ENCODE measurements around the gene THADA. TPM values are rescaled to one million over a fixed set of nuclear protein-coding genes. Genes with fewer than 3 reads are reported as not detected.

Gene THADA
- total RNA-seq, 1 donor from 2014 or later = 29.3 TPM

- no peaks in the 10 kb centered on the region for H3K9me3 ChIP-seq (ENCODE audit: low read depth)
- no peak overlapping the region for H3K27ac ChIP-seq
- Mint-ChIP-seq H3K9me3 (no peaks in the 10 kb centered on the region), H3K27ac (no peak overlapping the region), H3K4me3 (no peak overlapping the region), H3K4me1 (peaks cover 11% of the 10 kb centered on the region), H3K36me3 (peaks cover 7% of the 10 kb centered on the region), H3K27me3 (ENCODE audit: insufficient read depth, low read depth) (no peaks in the 10 kb centered on the region)
- DNase-seq (ENCODE audit: low spot score) = no peak
- H3K27me3 ChIP-seq = no peaks in the 10 kb centered on the region
- no peaks in the 10 kb centered on the region for H3K36me3 ChIP-seq
- no peak overlapping the region for H3K4me3 ChIP-seq
- no peak overlapping the region for H2AFZ ChIP-seq (replicated peaks)
- peaks cover 9% of the 10 kb centered on the region for H3K4me1 ChIP-seq
- no peaks in the 10 kb centered on the region for H4K20me1 ChIP-seq (ENCODE audit: low read depth)
- no peak overlapping the region for H3K4me2 ChIP-seq
- TF ChIP-seq EZH2phosphoT487 (IDR thresholded peaks at IDR 0.05) (no peak), CTCF (IDR thresholded peaks at IDR 0.05) (no peak), EZH2 (IDR thresholded peaks at IDR 0.05) (no peak)
- H3K9ac ChIP-seq = no peak overlapping the region
- no peaks in the 10 kb centered on the region for H3K79me2 ChIP-seq (ENCODE audit: low read depth)
- no peaks in the 10 kb centered on the region for H3F3A ChIP-seq (ENCODE audit: low read depth)
Measured at GRCh38 chr2:43469713-43470112, 126.1 kb downstream of the THADA start.

DNA sequence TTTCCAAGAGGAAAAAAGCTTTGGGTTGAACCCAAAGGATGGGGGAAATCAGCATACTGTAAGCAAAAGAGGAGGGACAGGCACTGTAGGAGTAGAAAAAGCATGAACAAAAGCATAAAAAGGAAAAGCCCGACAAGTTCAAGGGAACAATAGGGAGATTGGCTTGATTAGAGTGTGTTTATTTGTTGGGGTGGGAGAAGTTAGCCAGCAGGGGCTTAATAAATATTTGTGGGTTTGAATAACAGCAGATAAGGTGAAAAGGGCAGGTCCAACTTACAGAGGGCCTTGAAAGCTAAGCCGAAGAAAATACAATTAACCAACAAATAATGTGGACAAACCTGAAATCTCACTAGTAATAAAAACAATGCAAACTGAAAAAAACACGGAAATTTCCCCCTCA, 126.7 kb downstream of the THADA start:
- Histone ChIP-seq H4K20me1 (ENCODE audit: low read depth) (no peaks in the 10 kb centered on the region), H3F3A (ENCODE audit: low read depth) (no peaks in the 10 kb centered on the region), H3K79me2 (ENCODE audit: low read depth) (no peaks in the 10 kb centered on the region), H3K4me1 (peaks cover 11% of the 10 kb centered on the region), H3K9ac (no peak overlapping the region), H3K36me3 (no peaks in the 10 kb centered on the region), H3K4me3 (no peak overlapping the region), H3K27ac (no peak overlapping the region), H3K27me3 (no peaks in the 10 kb centered on the region), H3K9me3 (ENCODE audit: low read depth) (no peaks in the 10 kb centered on the region), H3K4me2 (no peak overlapping the region), H2AFZ (replicated peaks) (no peak overlapping the region)
- Mint-ChIP-seq H3K9me3 (no peaks in the 10 kb centered on the region), H3K4me3 (no peak overlapping the region), H3K27ac (peak overlapping the region; percentile 68), H3K27me3 (ENCODE audit: insufficient read depth, low read depth) (no peaks in the 10 kb centered on the region), H3K36me3 (peaks cover 5% of the 10 kb centered on the region), H3K4me1 (peaks cover 15% of the 10 kb centered on the region)
- TF ChIP-seq EZH2 (IDR thresholded peaks at IDR 0.05) = no peak
- no peak for TF ChIP-seq CTCF (IDR thresholded peaks at IDR 0.05)
- no peak for TF ChIP-seq EZH2phosphoT487 (IDR thresholded peaks at IDR 0.05)
- DNase-seq (ENCODE audit: low spot score) = no peak

- H3K4me2 ChIP-seq = no peak overlapping the region
- H3K4me3 ChIP-seq = no peak overlapping the region
- H3K9ac ChIP-seq = no peak overlapping the region
- peaks cover 5% of the 10 kb centered on the region for H3K36me3 Mint-ChIP-seq
- H3F3A ChIP-seq (ENCODE audit: low read depth) = no peaks in the 10 kb centered on the region
- H4K20me1 ChIP-seq (ENCODE audit: low read depth) = no peaks in the 10 kb centered on the region
- DNase-seq (ENCODE audit: low spot score) = no peak
- H3K9me3 Mint-ChIP-seq = no peaks in the 10 kb centered on the region
- H3K4me1 ChIP-seq = peaks cover 11% of the 10 kb centered on the region
- H3K27ac ChIP-seq = no peak overlapping the region
- H3K27ac Mint-ChIP-seq = no peak overlapping the region
- no peak for TF ChIP-seq EZH2 (IDR thresholded peaks at IDR 0.05)
- no peak for TF ChIP-seq EZH2phosphoT487 (IDR thresholded peaks at IDR 0.05)
- TF ChIP-seq CTCF (IDR thresholded peaks at IDR 0.05) = no peak
- no peaks in the 10 kb centered on the region for H3K79me2 ChIP-seq (ENCODE audit: low read depth)
- H3K27me3 Mint-ChIP-seq (ENCODE audit: insufficient read depth, low read depth) = no peaks in the 10 kb centered on the region
- no peak overlapping the region for H3K4me3 Mint-ChIP-seq
- H3K9me3 ChIP-seq (ENCODE audit: low read depth) = no peaks in the 10 kb centered on the region
- peaks cover 19% of the 10 kb centered on the region for H3K4me1 Mint-ChIP-seq
- no peak overlapping the region for H2AFZ ChIP-seq (replicated peaks)
- no peaks in the 10 kb centered on the region for H3K27me3 ChIP-seq
- no peaks in the 10 kb centered on the region for H3K36me3 ChIP-seq
Measured at GRCh38 chr2:43467891-43468290, 127.9 kb downstream of the THADA start.

All from neural progenitor cell (in vitro differentiated cells).